ENCODE data around the gene ZNF362.

The ZNF362 gene

GRCh38 chr1:33329600-33330305 lies 73.5 kb downstream of the ZNF362 start:
- no peak for DNase-seq

- DNase-seq: no peak
Observed at GRCh38 chr1:33330361-33330890, 74.1 kb downstream of the ZNF362 start.

- DNase-seq: no peak
Observed at GRCh38 chr1:33330906-33331305, 74.6 kb downstream of the ZNF362 start.

- no peak for DNase-seq
Observed at GRCh38 chr1:33331444-33332356, 75.4 kb downstream of the ZNF362 start.

- DNase-seq: no peak
Observed at GRCh38 chr1:33332357-33332789, 76.1 kb downstream of the ZNF362 start.

GRCh38 chr1:33332881-33333280 lies 76.6 kb downstream of the ZNF362 start:
- DNase-seq: no peak

GRCh38 chr1:33334081-33334552 lies 77.8 kb downstream of the ZNF362 start:
- no peak for DNase-seq

GRCh38 chr1:33335020-33335419 lies 78.7 kb downstream of the ZNF362 start:
- no peak for DNase-seq

- peak; percentile 60 for DNase-seq
Observed at GRCh38 chr1:33336580-33336979, 80.3 kb downstream of the ZNF362 start.

- no peak for DNase-seq
Observed at GRCh38 chr1:33337441-33337840, 81.1 kb downstream of the ZNF362 start.

GRCh38 chr1:33338048-33338439 lies 81.8 kb downstream of the ZNF362 start:
- DNase-seq: no peak

GRCh38 chr1:33338440-33339211 lies 82.3 kb downstream of the ZNF362 start:
- no peak for DNase-seq

GRCh38 chr1:33339413-33339812 lies 83.1 kb downstream of the ZNF362 start:
- peak; percentile 33 for DNase-seq

- peak; percentile 16 for DNase-seq
Observed at GRCh38 chr1:33341190-33341589, 84.9 kb downstream of the ZNF362 start.

- peak; percentile 99 for DNase-seq
Observed at GRCh38 chr1:33342041-33342723, 85.9 kb downstream of the ZNF362 start.

GRCh38 chr1:33343539-33343938 lies 87.2 kb downstream of the ZNF362 start:
- DNase-seq: peak; percentile 46

- no peak for DNase-seq
Observed at GRCh38 chr1:33344896-33345560, 88.7 kb downstream of the ZNF362 start.

GRCh38 chr1:33346533-33346926 lies 90.2 kb downstream of the ZNF362 start:
- no peak for DNase-seq

- DNase-seq: peak; percentile 95
Observed at GRCh38 chr1:33346927-33347649, 90.8 kb downstream of the ZNF362 start.

GRCh38 chr1:33347650-33347992 lies 91.3 kb downstream of the ZNF362 start:
- peak; percentile 77 for DNase-seq

GRCh38 chr1:33348194-33348593 lies 91.9 kb downstream of the ZNF362 start:
- DNase-seq: no peak
